GM21360 (cell line): ENCODE data around the gene TASP1.
A peak's percentile ranks its signal among the peaks of the same experiment; 100 is the strongest.
"Not testable (repeated sequence)": the region's sequence is repeated elsewhere in the genome, so short reads cannot be mapped to it uniquely, and the experiment has no call there.

Experiments used
- ATAC-seq: cut with Tn5 transposase; IDR thresholded peaks from one replicate; pipeline ENCODE4 v1.9.1; 2021; ENCODE audit warnings: mild to moderate bottlenecking, moderate library complexity; ENCODE audit not compliant: unreplicated experiment

The TASP1 gene

GRCh38 chr20:13403453-13403852, 235.3 kb downstream of the TASP1 start:
- ATAC-seq = no peak

- ATAC-seq = no peak
Measured at GRCh38 chr20:13402986-13403385, 235.7 kb downstream of the TASP1 start.

GRCh38 chr20:13402171-13402760, 236.5 kb downstream of the TASP1 start:
- no peak for ATAC-seq

DNA sequence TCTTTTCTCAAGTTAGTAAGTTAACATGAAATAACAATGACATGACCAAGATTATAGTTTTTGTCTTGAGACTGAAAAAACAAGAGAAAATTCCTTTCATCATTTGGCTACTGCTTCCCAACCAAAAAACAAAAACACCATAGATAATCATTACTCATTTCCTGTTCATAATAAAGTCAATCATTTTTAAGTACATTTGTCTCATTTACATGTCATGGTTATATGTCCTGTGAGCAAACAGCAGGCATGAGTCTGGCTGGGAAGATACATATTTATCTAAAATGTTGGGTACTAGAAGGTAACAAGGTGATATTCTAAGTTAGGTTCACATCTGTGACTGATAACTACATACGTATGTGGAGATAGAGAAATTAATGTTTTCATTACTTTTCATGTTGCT, 237.1 kb downstream of the TASP1 start:
- ATAC-seq = no peak

DNA sequence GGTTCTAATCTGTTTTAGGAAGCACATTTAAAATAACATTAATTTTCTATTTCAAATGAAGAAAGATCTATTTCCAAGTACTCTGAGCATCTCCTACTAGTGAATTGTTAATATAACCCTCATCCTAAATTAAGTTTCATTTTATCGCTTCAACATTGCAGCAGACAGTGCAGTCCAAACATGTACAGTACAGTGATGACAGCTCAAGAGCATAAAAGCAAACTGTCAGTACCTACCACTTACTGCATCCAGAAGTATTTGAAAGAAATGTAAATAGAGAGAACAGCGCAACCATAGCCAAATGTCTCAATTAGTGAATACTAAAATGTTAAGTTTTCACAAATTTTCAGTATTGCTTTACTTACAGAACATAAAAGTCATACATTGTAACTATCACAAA, 238.3 kb downstream of the TASP1 start:
- ATAC-seq = no peak

DNA sequence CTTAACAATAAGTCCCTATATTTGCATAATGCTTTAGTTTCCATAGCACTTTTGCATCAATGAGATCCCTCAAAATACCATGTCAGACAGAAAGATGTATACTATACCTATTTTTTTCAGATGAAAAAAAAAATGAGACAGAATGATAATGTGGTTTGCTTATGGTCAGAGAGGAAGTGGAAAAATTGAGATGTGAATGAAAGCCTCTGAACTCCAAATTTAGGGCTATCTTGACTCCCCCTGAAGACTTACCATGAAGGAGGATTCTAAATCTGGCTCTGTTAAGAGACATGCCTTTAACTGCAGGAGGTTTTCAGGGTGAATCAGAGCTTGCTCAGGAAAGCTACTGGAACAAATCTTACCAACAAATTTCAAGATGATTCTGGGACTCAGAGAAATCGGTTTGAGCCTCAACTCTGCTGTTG, 241.4 kb downstream of the TASP1 start:
- peak; percentile 47 for ATAC-seq

DNA sequence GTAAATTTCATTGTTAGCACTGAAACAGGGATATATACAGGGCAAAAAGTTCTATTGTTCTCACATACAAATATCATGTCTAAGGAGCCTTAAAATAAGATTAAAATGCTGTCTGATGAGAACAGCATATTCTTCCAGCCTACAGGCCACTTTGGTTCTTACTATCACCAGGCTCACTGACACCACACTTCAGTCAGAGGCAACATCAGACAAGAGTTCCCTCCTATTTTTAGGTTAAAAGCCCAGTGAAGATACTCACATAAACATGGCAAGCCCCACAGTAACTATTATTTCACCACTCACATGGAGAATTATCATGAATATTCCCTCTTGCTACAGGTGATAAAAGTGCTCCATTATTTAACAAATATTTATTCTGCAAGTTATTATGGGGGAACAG, 241.9 kb downstream of the TASP1 start:
- peak; percentile 29 for ATAC-seq

GRCh38 chr20:13396022-13396421, 242.7 kb downstream of the TASP1 start:
- no peak for ATAC-seq

- no peak for ATAC-seq
Measured at GRCh38 chr20:13395232-13395631, 243.5 kb downstream of the TASP1 start.

- ATAC-seq = no peak
Measured at GRCh38 chr20:13392391-13392790, 246.3 kb downstream of the TASP1 start.

DNA sequence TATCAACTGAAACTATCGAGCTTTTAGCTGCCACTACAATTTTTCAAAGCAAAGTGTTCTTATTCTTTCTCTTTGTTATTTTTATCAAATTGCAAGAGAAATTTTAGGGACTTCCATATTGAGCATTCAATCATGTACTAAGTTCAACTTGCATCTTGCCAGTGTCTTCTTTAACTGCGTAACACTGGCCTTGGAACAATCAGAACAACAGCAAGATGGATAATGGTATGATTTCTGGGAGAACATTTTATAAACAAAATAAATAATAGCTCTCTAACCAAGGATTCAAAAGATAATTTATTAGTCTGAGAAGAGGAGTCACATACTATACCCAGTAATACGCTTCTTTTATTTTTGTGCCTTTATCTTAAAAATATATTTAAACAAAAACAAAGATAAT, 249.6 kb downstream of the TASP1 start:
- ATAC-seq = no peak

GRCh38 chr20:13384132-13384531, 254.6 kb downstream of the TASP1 start:
- no peak for ATAC-seq

GRCh38 chr20:13382786-13383185, 255.9 kb downstream of the TASP1 start:
- ATAC-seq = no peak

GRCh38 chr20:13380497-13381229, 258.1 kb downstream of the TASP1 start:
- ATAC-seq = not testable (repeated sequence)

DNA sequence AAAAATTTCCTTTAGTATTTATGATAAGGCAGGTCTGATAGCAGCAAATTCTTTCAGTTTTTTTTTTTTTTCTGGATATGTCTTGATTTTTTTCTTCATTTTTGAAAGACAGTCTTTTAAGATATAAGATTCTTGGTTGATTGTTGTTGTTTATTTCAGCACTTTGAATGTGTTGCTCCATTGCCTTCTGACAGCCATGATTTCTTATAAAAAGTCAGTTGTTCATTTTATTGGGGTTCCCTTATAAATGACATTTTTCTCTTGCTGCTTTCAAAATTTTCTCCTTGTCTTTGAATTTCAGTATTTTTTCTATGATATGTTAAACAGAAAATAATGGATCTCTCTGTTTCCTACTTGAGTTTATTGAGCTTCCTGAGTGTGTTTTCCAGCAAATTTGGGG, 265.3 kb downstream of the TASP1 start:
- no peak for ATAC-seq

- ATAC-seq = no peak
Measured at GRCh38 chr20:13364278-13365170, 274.2 kb downstream of the TASP1 start.

DNA sequence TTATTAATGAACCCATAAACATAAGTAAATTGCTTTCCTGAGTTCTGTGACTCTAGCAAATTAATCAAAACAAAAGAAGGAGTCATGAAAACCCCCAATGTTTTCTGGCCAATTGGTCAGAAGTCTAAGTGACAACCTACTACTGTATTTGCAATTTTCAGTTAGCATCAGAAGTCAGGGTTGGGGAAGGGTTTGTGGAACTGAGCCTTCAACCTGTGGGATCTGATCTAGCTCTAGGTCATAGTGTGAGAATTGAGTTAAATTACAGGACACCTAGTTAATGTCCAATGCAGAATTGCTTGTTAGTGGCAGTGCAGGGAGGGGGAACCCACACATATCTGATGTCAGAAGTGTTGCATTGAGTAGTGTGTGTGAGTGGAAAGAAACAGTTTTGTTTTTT, 275.3 kb downstream of the TASP1 start:
- no peak for ATAC-seq

DNA sequence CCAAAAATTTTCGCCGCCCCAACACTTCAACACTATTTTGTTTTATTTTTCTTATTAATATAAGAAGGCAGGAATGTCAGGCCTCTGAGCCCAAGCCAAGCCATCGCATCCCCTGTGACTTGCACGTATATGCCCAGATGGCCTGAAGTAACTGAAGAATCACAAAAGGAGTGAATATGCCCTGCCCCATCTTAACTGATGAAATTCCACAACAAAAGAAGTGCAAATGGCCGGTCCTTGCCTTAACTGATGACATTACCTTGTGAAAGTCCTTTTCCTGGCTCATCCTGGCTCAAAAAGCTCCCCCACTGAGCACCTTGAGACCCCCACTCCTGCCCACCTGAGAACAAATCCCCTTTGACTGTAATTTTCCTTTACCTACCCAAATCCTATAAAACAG, 276.6 kb downstream of the TASP1 start:
- not testable (repeated sequence) for ATAC-seq

GRCh38 chr20:13358936-13359335, 279.8 kb downstream of the TASP1 start:
- ATAC-seq = not testable (repeated sequence)

DNA sequence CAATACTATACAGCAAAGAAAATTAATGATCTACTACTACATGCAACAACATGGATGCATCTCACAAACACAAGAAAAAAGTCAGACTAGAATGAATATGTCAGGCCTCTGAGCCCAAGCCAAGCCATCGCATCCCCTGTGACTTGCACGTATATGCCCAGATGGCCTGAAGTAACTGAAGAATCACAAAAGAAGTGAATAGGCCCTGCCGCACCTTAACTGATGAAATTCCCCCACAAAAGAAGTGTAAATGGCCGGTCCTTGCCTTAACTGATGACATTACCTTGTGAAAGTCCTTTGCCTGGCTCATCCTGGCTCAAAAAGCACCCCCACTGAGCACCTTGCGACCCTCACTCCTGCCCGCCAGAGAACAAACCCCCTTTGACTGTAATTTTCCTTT, 280.9 kb downstream of the TASP1 start:
- not testable (repeated sequence) for ATAC-seq

DNA sequence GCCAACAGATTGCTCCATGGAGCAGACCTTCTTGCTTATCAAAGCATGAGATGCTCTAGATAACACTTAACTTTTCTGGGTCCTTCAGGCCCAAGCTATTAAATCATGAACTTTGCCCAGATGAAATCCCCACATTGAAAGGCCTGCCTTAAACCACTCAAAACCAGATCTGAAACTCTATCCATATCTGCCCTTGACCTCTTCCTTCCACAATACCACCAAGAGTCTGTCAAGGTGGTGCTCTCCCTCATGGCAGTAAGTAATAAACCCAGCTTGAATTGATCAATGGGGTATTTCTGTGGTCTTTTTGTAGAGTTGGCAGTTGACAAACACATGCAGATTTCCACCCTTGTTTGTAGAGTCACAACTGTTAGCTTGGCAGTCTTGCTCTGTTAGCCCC, 282.1 kb downstream of the TASP1 start:
- no peak for ATAC-seq
